H4 (cell line): Measurements from ENCODE around the gene XRCC4. TPM values are rescaled to one million over a fixed set of nuclear protein-coding genes. Genes with fewer than 3 reads are reported as not detected.

Experiments
- DNase-seq: peaks from one replicate; pipeline ENCODE4 v3.0.0-alpha.2; 2015; ENCODE audit warnings: low spot score
- total RNA-seq: library from RNA; depleted of rRNA; stranded (reverse); fragments of >200 nt; shearing (Covaris generic); gene quantifications from 2 replicates; pipeline ENCODE4 v1.2.3, GENCODE V29; 2014

XRCC4 gene
- total RNA-seq, 1 experiment from 2014 or later, result 21.5 TPM

- DNase-seq, result no peak
Measured at GRCh38 chr5:83270311-83270710, 193.0 kb downstream of the XRCC4 start.

- no peak for DNase-seq
Measured at GRCh38 chr5:83277154-83277553, 199.8 kb downstream of the XRCC4 start.

- DNase-seq, result no peak
Measured at GRCh38 chr5:83277953-83278352, 200.6 kb downstream of the XRCC4 start.

- no peak for DNase-seq
Measured at GRCh38 chr5:83281176-83281575, 203.8 kb downstream of the XRCC4 start.

- no peak for DNase-seq
Measured at GRCh38 chr5:83281658-83282057, 204.3 kb downstream of the XRCC4 start.

GRCh38 chr5:83283761-83284160 is 206.4 kb downstream of the XRCC4 start:
- no peak for DNase-seq

GRCh38 chr5:83285661-83286398 is 208.5 kb downstream of the XRCC4 start:
- no peak for DNase-seq

- no peak for DNase-seq
Measured at GRCh38 chr5:83294246-83294645, 216.9 kb downstream of the XRCC4 start.

- no peak for DNase-seq
Measured at GRCh38 chr5:83299353-83299752, 222.0 kb downstream of the XRCC4 start.

GRCh38 chr5:83306572-83307241 is 229.4 kb downstream of the XRCC4 start:
- peak; percentile 74 for DNase-seq

GRCh38 chr5:83312663-83313062 is 235.3 kb downstream of the XRCC4 start:
- DNase-seq, result no peak

- no peak for DNase-seq
Measured at GRCh38 chr5:83313436-83313835, 236.1 kb downstream of the XRCC4 start.

GRCh38 chr5:83321483-83322055 is 244.2 kb downstream of the XRCC4 start:
- no peak for DNase-seq

- DNase-seq, result peak; percentile 6
Measured at GRCh38 chr5:83322273-83322924, 245.1 kb downstream of the XRCC4 start.

- no peak for DNase-seq
Measured at GRCh38 chr5:83323557-83324180, 246.3 kb downstream of the XRCC4 start.

GRCh38 chr5:83331842-83332241 is 254.5 kb downstream of the XRCC4 start:
- no peak for DNase-seq

- no peak for DNase-seq
Measured at GRCh38 chr5:83337453-83338035, 260.2 kb downstream of the XRCC4 start.

GRCh38 chr5:83340511-83340918 is 263.2 kb downstream of the XRCC4 start:
- DNase-seq, result no peak

- DNase-seq, result no peak
Measured at GRCh38 chr5:83341815-83342334, 264.5 kb downstream of the XRCC4 start.

- DNase-seq, result no peak
Measured at GRCh38 chr5:83342465-83342864, 265.1 kb downstream of the XRCC4 start.

- no peak for DNase-seq
Measured at GRCh38 chr5:83343299-83343698, 266.0 kb downstream of the XRCC4 start.
